ES-I3 (cell line): ENCODE results near the gene RNU5D-1.
"Not testable (repeated sequence)": the region's sequence is repeated elsewhere in the genome, so short reads cannot be mapped to it uniquely, and the experiment has no call there.

Experiments
- H3K36me3 ChIP-seq: 2 replicates; pipeline ENCODE4 v1.6.1; 2013; ENCODE audit warnings: mild to moderate bottlenecking, low read length, control low read depth, moderate library complexity; ENCODE audit not compliant: insufficient read depth
- H3K4me1 ChIP-seq: 2 replicates; pipeline ENCODE4 v1.6.1; 2013; ENCODE audit warnings: mild to moderate bottlenecking, control low read depth, low read length; ENCODE audit not compliant: insufficient read depth
- H3K9ac ChIP-seq: 2 replicates; pipeline ENCODE4 v1.6.1; 2013; ENCODE audit warnings: low read depth, mild to moderate bottlenecking, low read length, moderate library complexity
- H3K9me3 ChIP-seq: 2 replicates; pipeline ENCODE4 v1.6.1; 2013; ENCODE audit warnings: mild to moderate bottlenecking, low read length, moderate library complexity; ENCODE audit not compliant: control insufficient read depth, insufficient read depth

The RNU5D-1 gene

GRCh38 chr1:44743211-44743610, 12.2 kb upstream of the RNU5D-1 start:
- no peak overlapping the region for H3K9ac ChIP-seq
- H3K36me3 ChIP-seq = peaks cover 14% of the 10 kb centered on the region

GRCh38 chr1:44740179-44740617, 9.2 kb upstream of the RNU5D-1 start:
- H3K9me3 ChIP-seq = no peaks in the 10 kb centered on the region
- no peaks in the 10 kb centered on the region for H3K4me1 ChIP-seq
- peaks cover 7% of the 10 kb centered on the region; the same call in 1 of the 2 replicates for H3K36me3 ChIP-seq
- peak overlapping the region; percentile 85 for H3K9ac ChIP-seq

More at GRCh38 chr1:44743211-44743610, 12.2 kb upstream of the RNU5D-1 start:
- Histone ChIP-seq H3K4me1 (no peaks in the 10 kb centered on the region), H3K9me3 (no peaks in the 10 kb centered on the region)

GRCh38 chr1:44739307-44740178, 8.6 kb upstream of the RNU5D-1 start, which contains the start of gene KIF2C:
Gene KIF2C, plus strand, starts transcription at chr1:44739837. Its CDS starts 96 bp downstream, at chr1:44739933.
- Histone ChIP-seq H3K36me3 (peaks cover 7% of the 10 kb centered on the region; the same call in 1 of the 2 replicates), H3K9ac (peak within 1 kb of the TSS; percentile 85), H3K4me1 (no peaks in the 10 kb centered on the region; the same call in 1 of the 2 replicates)

GRCh38 chr1:44738953-44739306, 8.0 kb upstream of the RNU5D-1 start:
- peak overlapping the region; percentile 85 for H3K9ac ChIP-seq
- H3K4me1 ChIP-seq = not testable (repeated sequence)

More at GRCh38 chr1:44739307-44740178, 8.6 kb upstream of the RNU5D-1 start, which contains the start of gene KIF2C:
- no peaks in the 10 kb centered on the region for H3K9me3 ChIP-seq

GRCh38 chr1:44735992-44736391, 5.0 kb upstream of the RNU5D-1 start:
- Histone ChIP-seq H3K9ac (no peak overlapping the region), H3K4me1 (no peaks in the 10 kb centered on the region; the same call in 1 of the 2 replicates), H3K9me3 (no peaks in the 10 kb centered on the region), H3K36me3 (no peaks in the 10 kb centered on the region)

More at GRCh38 chr1:44738953-44739306, 8.0 kb upstream of the RNU5D-1 start:
- H3K9me3 ChIP-seq, H3K36me3 ChIP-seq: not testable (repeated sequence)

- Histone ChIP-seq H3K9me3 (no peaks in the 10 kb centered on the region), H3K9ac (no peak overlapping the region), H3K36me3 (no peaks in the 10 kb centered on the region), H3K4me1 (no peaks in the 10 kb centered on the region; the same call in 1 of the 2 replicates)
Measured at GRCh38 chr1:44733784-44734183, 2.8 kb upstream of the RNU5D-1 start.

- Histone ChIP-seq H3K36me3 (no peaks in the 10 kb centered on the region), H3K4me1 (no peaks in the 10 kb centered on the region; the same call in 1 of the 2 replicates), H3K9me3 (no peaks in the 10 kb centered on the region), H3K9ac (no peak overlapping the region)
Measured at GRCh38 chr1:44733365-44733764, 2.4 kb upstream of the RNU5D-1 start.

GRCh38 chr1:44724955-44725698, 5.8 kb downstream of the RNU5D-1 start:
- Histone ChIP-seq H3K9ac (no peak overlapping the region), H3K9me3 (no peaks in the 10 kb centered on the region), H3K36me3 (no peaks in the 10 kb centered on the region), H3K4me1 (no peaks in the 10 kb centered on the region)

GRCh38 chr1:44724296-44724954, 6.5 kb downstream of the RNU5D-1 start:
- Histone ChIP-seq H3K9ac (no peak overlapping the region), H3K9me3 (no peaks in the 10 kb centered on the region), H3K4me1 (no peaks in the 10 kb centered on the region), H3K36me3 (no peaks in the 10 kb centered on the region)

- no peak overlapping the region for H3K9ac ChIP-seq
- no peaks in the 10 kb centered on the region for H3K36me3 ChIP-seq
- H3K4me1 ChIP-seq = no peaks in the 10 kb centered on the region
- no peaks in the 10 kb centered on the region for H3K9me3 ChIP-seq
Measured at GRCh38 chr1:44723496-44724295, 7.3 kb downstream of the RNU5D-1 start.

GRCh38 chr1:44723064-44723463, 7.9 kb downstream of the RNU5D-1 start:
- H3K9ac ChIP-seq = no peak overlapping the region
- no peaks in the 10 kb centered on the region for H3K9me3 ChIP-seq
- no peaks in the 10 kb centered on the region for H3K4me1 ChIP-seq

GRCh38 chr1:44721485-44722361, 9.2 kb downstream of the RNU5D-1 start:
- peak overlapping the region; percentile 9; the same call in 1 of the 2 replicates for H3K9ac ChIP-seq
- H3K4me1 ChIP-seq = no peaks in the 10 kb centered on the region

More at GRCh38 chr1:44723064-44723463, 7.9 kb downstream of the RNU5D-1 start:
- no peaks in the 10 kb centered on the region for H3K36me3 ChIP-seq

GRCh38 chr1:44720281-44720680, 10.7 kb downstream of the RNU5D-1 start:
- H3K9ac ChIP-seq = no peak overlapping the region
- H3K36me3 ChIP-seq = no peaks in the 10 kb centered on the region
- 0 out of 2 replicates have a peak, but pooled peaks cover under 1% of the 10 kb centered on the region for H3K4me1 ChIP-seq
- H3K9me3 ChIP-seq = no peaks in the 10 kb centered on the region

More at GRCh38 chr1:44721485-44722361, 9.2 kb downstream of the RNU5D-1 start:
- no peaks in the 10 kb centered on the region for H3K36me3 ChIP-seq
- no peaks in the 10 kb centered on the region for H3K9me3 ChIP-seq
